ENCODE data around the gene ANKRD39. TPM values are rescaled to one million over a fixed set of nuclear protein-coding genes. Genes with fewer than 3 reads are reported as not detected.
A peak's percentile ranks its signal among the peaks of the same experiment; 100 is the strongest.

The ANKRD39 gene
- total and polyA plus RNA-seq, 10 of the 15 experiments (the other 5 are each of a cell fraction or from before 2014, with no cell fraction given), result 7.4 to 36.2 (median 23.7) TPM

- TF ChIP-seq JUNB (IDR thresholded peaks at IDR 0.05), result no peak
- TF ChIP-seq ZBTB40 (IDR thresholded peaks at IDR 0.05; ENCODE audit: borderline replicate concordance), result no peak
- no peak for TF ChIP-seq E2F4 (IDR thresholded peaks at IDR 0.05; ENCODE audit: low read depth, low read length)
- TF ChIP-seq BRCA1 (IDR thresholded peaks at IDR 0.05; ENCODE audit: low read depth, low read length), result no peak; the same call in 1 of the 2 replicates
- no peak for TF ChIP-seq ASH2L (IDR thresholded peaks at IDR 0.05; ENCODE audit: borderline replicate concordance, low read depth)
- TF ChIP-seq USF2 (IDR thresholded peaks at IDR 0.05; ENCODE audit: borderline replicate concordance, low read depth, low read length), result no peak
- TF ChIP-seq BCL3 (IDR thresholded peaks at IDR 0.05; ENCODE audit: borderline replicate concordance, insufficient read depth, low read depth, low read length, poor library complexity, severe bottlenecking), result peak; percentile 36
- TF ChIP-seq ATF2 (IDR thresholded peaks at IDR 0.05; ENCODE audit: low read length), result no peak
- no peak for TF ChIP-seq GABPA (IDR thresholded peaks at IDR 0.05; ENCODE audit: low read depth)
- TF ChIP-seq ATF3 (IDR thresholded peaks at IDR 0.05; ENCODE audit: borderline replicate concordance, extremely low read depth, low read depth, low read length), result no peak
- TF ChIP-seq SMARCA5 (IDR thresholded peaks at IDR 0.05), result peak; percentile 94
- peak; percentile 93 for TF ChIP-seq ZNF687 (IDR thresholded peaks at IDR 0.05)
- TF ChIP-seq POU2F2 (IDR thresholded peaks at IDR 0.05; ENCODE audit: borderline replicate concordance, low read depth, low read length), result peak; percentile 37; the same call in 2 of the 3 replicates
- no peak for TF ChIP-seq MYB (IDR thresholded peaks at IDR 0.05; ENCODE audit: borderline replicate concordance, low read depth, low read length)
These were observed at the start of gene ANKRD39 (continued) for GRCh38 chr2:96857667-96858372.

Data from GM12878 (cell line).